GM12878 (cell line): ENCODE results near the gene MSH2. TPM values are rescaled to one million over a fixed set of nuclear protein-coding genes. Genes with fewer than 3 reads are reported as not detected.

Source experiments
- ATAC-seq: fragments of 200-7000 bp; cut with Tn5 transposase; 3 replicates; pipeline ENCODE4 v1.9.1; 2020; ENCODE audit warnings: mild to moderate bottlenecking, moderate library complexity
- BruUV-seq: library from RNA; stranded (reverse); fragments of 400-500 nt; replicated peaks from 2 replicates; lab custom pipeline; 2021; lab: Mats Ljungman, UMichigan
- CTCF ChIA-PET: fragments of 300-600 bp; sonication (Branson Sonifier 250); formaldehyde crosslinking; extraction: SDS; loops from one replicate; lab custom pipeline; 2021; ENCODE audit warnings: inconsistent platforms; lab: Yijun Ruan, JAX
- POLR2A ChIA-PET: fragments of 350-600 bp; formaldehyde crosslinking; extraction: SDS; loops from one replicate; lab custom pipeline; 2021; ENCODE audit warnings: inconsistent platforms; lab: Charles Lee
- RAD21 ChIA-PET: fragments of 300-600 bp; sonication (Branson Sonifier 250); formaldehyde crosslinking; loops from one replicate; lab custom pipeline; 2023; ENCODE audit warnings: antibody characterized with exemption; ENCODE audit not compliant: unreplicated experiment; lab: Charles Lee
- SMC1A ChIA-PET: fragments of 300-600 bp; sonication (Branson Sonifier 250); formaldehyde crosslinking; loops from one replicate; lab custom pipeline; 2023; ENCODE audit not compliant: unreplicated experiment, uncharacterized antibody; lab: Charles Lee
- DNase-seq: peaks from one replicate; pipeline ENCODE4 v3.0.0-alpha.2; 2011; ENCODE audit warnings: low read depth, low spot score
- FAIRE-seq: peaks from 3 replicates; lab custom pipeline; 2011; peaks lifted over from hg19 to GRCh38; lab: Jason Lieb, UNC
- H2AFZ ChIP-seq: 2 replicates; pipeline ENCODE4 v1.6.0; 2011; ENCODE audit warnings: low read depth, low read length, control low read depth; ENCODE audit not compliant: control insufficient read depth
- H3K27ac ChIP-seq: 2 replicates; pipeline ENCODE4 v1.5.1; 2011; ENCODE audit warnings: control low read depth; ENCODE audit not compliant: control insufficient read depth, insufficient read depth
- H3K27me3 ChIP-seq, 2 experiments: replicated peaks in 1 of 2; 2 replicates each; pipeline versions ENCODE4 v1.6.0 to v1.6.1; 2011; ENCODE audit warnings: low read length in 1 of 2; ENCODE audit not compliant: control insufficient read depth in 2 of 2, insufficient read depth in 2 of 2
- H3K36me3 ChIP-seq, 2 experiments: 2 replicates each; pipeline ENCODE4 v1.5.1; 2011; ENCODE audit warnings: low read length in 1 of 2; ENCODE audit not compliant: control insufficient read depth in 2 of 2, insufficient read depth in 2 of 2
- H3K4me1 ChIP-seq: 2 replicates; pipeline ENCODE4 v1.6.1; 2011; ENCODE audit warnings: mild to moderate bottlenecking, low read length, moderate library complexity, mixed read lengths; ENCODE audit not compliant: control insufficient read depth, insufficient read depth
- H3K4me2 ChIP-seq: 2 replicates; pipeline ENCODE4 v1.6.0; 2011; ENCODE audit warnings: control low read depth; ENCODE audit not compliant: control insufficient read depth, insufficient read depth
- H3K4me3 ChIP-seq: fragments of 200-600 bp; sonication (generic); 2 replicates; pipeline ENCODE4 v1.5.1; 2016
- H3K79me2 ChIP-seq: 2 replicates; pipeline ENCODE4 v1.6.0; 2011; ENCODE audit warnings: low read length; ENCODE audit not compliant: control insufficient read depth, insufficient read depth
- H3K9ac ChIP-seq: 2 replicates; pipeline ENCODE4 v1.8.0; 2011; ENCODE audit warnings: low read length, control low read depth, mixed read lengths; ENCODE audit not compliant: control insufficient read depth, insufficient read depth
- H3K9me3 ChIP-seq: replicated peaks from 3 replicates; pipeline ENCODE4 v1.5.1; 2011; ENCODE audit warnings: mild to moderate bottlenecking, low read length; ENCODE audit not compliant: control insufficient read depth, insufficient read depth
- H4K20me1 ChIP-seq: 2 replicates; pipeline ENCODE4 v1.6.0; 2011; ENCODE audit not compliant: control insufficient read depth, insufficient read depth
- BMI1 ChIP-seq: fragments of 450-650 bp; IDR thresholded peaks from 2 replicates; pipeline ENCODE4 v1.6.1; 2016; ENCODE audit warnings: mild to moderate bottlenecking, moderate library complexity, borderline replicate concordance
- E2F4 ChIP-seq: IDR thresholded peaks from 2 replicates; pipeline ENCODE4 v1.6.1; 2012; ENCODE audit warnings: low read depth, low read length, improper control_type of control experiment
- EED ChIP-seq: sonication (generic); IDR thresholded peaks from 2 replicates; pipeline ENCODE4 v1.6.1; 2016; ENCODE audit warnings: antibody characterized with exemption, low read depth
- HDAC2 ChIP-seq: fragments of 200-600 bp; sonication (generic); IDR thresholded peaks from 2 replicates; pipeline ENCODE4 v1.6.1; 2017
- IKZF2 ChIP-seq, 2 experiments: fragments of 450-650 bp; IDR thresholded peaks; 2 replicates each; pipeline ENCODE4 v1.6.1; 2017; ENCODE audit warnings: mild to moderate bottlenecking in 2 of 2, moderate library complexity in 2 of 2
- PAX8 ChIP-seq: fragments of 450-650 bp; IDR thresholded peaks from 2 replicates; pipeline ENCODE4 v1.6.1; 2017; ENCODE audit warnings: mild to moderate bottlenecking, moderate library complexity
- RBBP5 ChIP-seq: fragments of 200-600 bp; sonication (generic); conservative IDR thresholded peaks from 2 replicates; pipeline ENCODE4 v1.6.1; 2016
- SKIL ChIP-seq: fragments of 450-650 bp; IDR thresholded peaks from 2 replicates; pipeline ENCODE4 v1.6.1; 2017; ENCODE audit warnings: mild to moderate bottlenecking, low read depth, inconsistent platforms; ENCODE audit not compliant: poor library complexity, severe bottlenecking
- USF1 ChIP-seq: IDR thresholded peaks from 2 replicates; pipeline ENCODE4 v1.6.1; 2011; ENCODE audit warnings: borderline replicate concordance, low read depth, mild to moderate bottlenecking, moderate library complexity, mixed read lengths, low read length; ENCODE audit not compliant: insufficient read depth; ENCODE audit errors: extremely low read length
- WGBS: methylation state at CpG from one replicate; pipeline ENCODE4 v1.1.6; 2016; ENCODE audit warnings: low lambda C conversion rate; ENCODE audit not compliant: insufficient replicate concordance, insufficient coverage; ENCODE audit errors: missing lambda C conversion rate; 5-methylcytosine and 5-hydroxymethylcytosine counted together
- in situ Hi-C: fragments of 300-500 bp; cut with MboI; formaldehyde crosslinking; loops from 9 replicates; pipeline ENCODE4 v1.14.3; 2018; ENCODE audit warnings: mixed read lengths
- intact Hi-C: fragments of 100-400 bp; cut with micrococcal nuclease; formaldehyde crosslinking; loops from one replicate; pipeline ENCODE4 v1.14.2; 2022; ENCODE audit not compliant: unreplicated experiment
- polyA plus RNA-seq, 11 experiments: library from polyadenylated mRNA; depleted of rRNA in 4 of 11; unstranded in 6 of 11; stranded (reverse) in 5 of 11; fragments of >200 nt; fragmentation: Nextera tagmentation in 4 of 11; fragmentation: Illumina TruSeq in 1 of 11; extraction: Ambion mirVana in 4 of 11; extraction: Trizol in 1 of 11; gene quantifications; 1 replicate in 1 of 11; 2 replicates in 10 of 11; pipeline versions ENCODE4 v1.2.1 to v1.2.3, GENCODE V29; 2011 to 2016; ENCODE audit warnings: inconsistent platforms in 2 of 11, missing spikeins in 2 of 11, low read depth in 1 of 11
- total RNA-seq, 4 experiments: library from RNA; depleted of rRNA in 3 of 4; stranded (reverse); fragments of >200 nt in 3 of 4; fragmentation: Illumina TruSeq in 1 of 4; extraction: Trizol in 1 of 4; gene quantifications; 2 replicates each; pipeline versions ENCODE4 v1.2.1 to v1.2.3, GENCODE V29; 2013 to 2021

The MSH2 gene
- total and polyA plus RNA-seq, 10 of the 15 experiments (the other 5 are each of a cell fraction or from before 2014, with no cell fraction given), result 24.3 to 94.4 (median 55.5) TPM

- Histone ChIP-seq H3K4me2 (no peak overlapping the region), H3K27ac (no peak overlapping the region), H3K4me3 (no peak overlapping the region), H3K36me3 (no peaks in the 10 kb centered on the region), H2AFZ (no peak overlapping the region), H4K20me1 (no peaks in the 10 kb centered on the region), H3K9ac (no peak overlapping the region), H3K79me2 (no peaks in the 10 kb centered on the region), H3K4me1 (no peaks in the 10 kb centered on the region), H3K27me3 (peaks cover 0 to 3% of the 10 kb centered on the region in 2 experiments; a peak in 2 of 4 replicates), H3K9me3 (no peaks in the 10 kb centered on the region)
- 69% methylated on average over 5 of the region's 5 CpGs for WGBS
- intact Hi-C loops (no loop called here), in situ Hi-C loops (no loop called here)
- ATAC-seq (peak; percentile 19; the same call in 1 of the 3 replicates), FAIRE-seq (no peak), DNase-seq (no peak)
- POLR2A ChIA-PET, result interaction anchor here (0.6 to 1.1 kb wide), 3 partner anchors 34 to 292 kb away, joined by 3 to 6 read pairs (median 3); no protein-coding TSS in a partner anchor
- SMC1A ChIA-PET, result interaction anchor here (1.9 to 3.1 kb wide), 2 partner anchors 14 to 38 kb away, joined by 5 to 16 read pairs; no protein-coding TSS in a partner anchor
- RAD21 ChIA-PET, result no interaction called here
- CTCF ChIA-PET, result interaction anchor here (0.9 to 2.7 kb wide), 6 partner anchors 12 to 39 kb away, joined by 3 to 11 read pairs (median 4); no protein-coding TSS in a partner anchor
- TF ChIP-seq IKZF2 (IDR thresholded peaks at IDR 0.05) (no peak), USF1 (no peak), RBBP5 (no peak), BMI1 (no peak)
- BruUV-seq, result no TSS peak
Measured at GRCh38 chr2:47373747-47374146, 29.2 kb upstream of the MSH2 start.

DNA sequence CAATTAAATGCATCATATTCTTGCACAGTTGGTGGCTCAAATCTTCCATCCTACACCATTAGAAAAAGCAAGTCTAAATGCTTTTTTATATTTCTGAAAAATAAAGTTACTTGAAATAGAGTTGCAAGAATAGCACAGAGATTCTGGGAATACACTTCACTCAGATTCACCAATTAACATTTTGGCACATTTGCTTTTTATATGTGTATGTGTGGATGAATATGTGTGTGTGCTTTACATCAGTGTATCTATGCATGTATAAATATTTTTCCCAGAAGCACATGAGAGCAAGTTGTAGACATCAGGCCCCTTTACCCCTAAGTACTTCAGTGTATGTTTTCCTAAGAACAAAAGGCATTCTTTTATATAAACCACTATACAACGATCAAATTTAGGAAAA is 27.6 kb upstream of the MSH2 start:
- H3K4me3 ChIP-seq, result no peak overlapping the region
- TF ChIP-seq SKIL, result no peak
- TF ChIP-seq PAX8, result no peak
- no peak for TF ChIP-seq EED
- TF ChIP-seq HDAC2, result no peak
- TF ChIP-seq E2F4, result no peak
- TF ChIP-seq, all 136 proteins: peak for 0
- no peaks in the 10 kb centered on the region for H3K79me2 ChIP-seq
- H3K4me2 ChIP-seq, result no peak overlapping the region
- no peak for FAIRE-seq
- DNase-seq, result no peak
- H3K36me3 ChIP-seq, result no peaks in the 10 kb centered on the region
- no TSS peak for BruUV-seq
- H3K27ac ChIP-seq, result no peak overlapping the region
- ChIA-PET CTCF (interaction anchor here (0.7 to 2.7 kb wide), 2 partner anchors 13 to 39 kb away, joined by 3 to 18 read pairs; no protein-coding TSS in a partner anchor), RAD21 (no interaction called here), POLR2A (no interaction called here), SMC1A (interaction anchor here (1.9 to 3.1 kb wide), 2 partner anchors 13 to 39 kb away, joined by 5 to 16 read pairs; no protein-coding TSS in a partner anchor)
- WGBS, result 71% methylated on average over 1 of the region's 1 CpG
- in situ Hi-C loops (no loop called here), intact Hi-C loops (no loop called here)
- ATAC-seq, result no peak
- H4K20me1 ChIP-seq, result no peaks in the 10 kb centered on the region
- H3K9ac ChIP-seq, result no peak overlapping the region
- H3K4me1 ChIP-seq, result no peaks in the 10 kb centered on the region
- no peaks in the 10 kb centered on the region for H3K9me3 ChIP-seq
- H3K27me3 ChIP-seq, result no peaks in the 10 kb centered on the region
- H2AFZ ChIP-seq, result no peak overlapping the region
